Coronary artery (tissue), 2 donors: ENCODE data around the gene EIF4A2.

ENCODE experiments used
- DNase-seq: peaks from one replicate; pipeline ENCODE4 v3.0.0-alpha.2; 2017; ENCODE audit warnings: low spot score
- H3K27ac ChIP-seq, 2 donors: fragments of 200-600 bp; sonication (generic); one replicate each; pipeline ENCODE4 v1.5.1; 2016 to 2019
- H3K4me3 ChIP-seq: fragments of 200-600 bp; sonication (generic); 2 replicates; pipeline ENCODE4 v1.5.1; 2016; ENCODE audit warnings: mild to moderate bottlenecking, moderate library complexity
- CTCF ChIP-seq: fragments of 200-600 bp; sonication (generic); IDR thresholded peaks from one replicate; pipeline ENCODE4 v1.5.1; 2019; ENCODE audit warnings: antibody characterized with exemption

Gene EIF4A2

GRCh38 chr3:186772281-186772694 lies 11.1 kb upstream of the EIF4A2 start:
- no peak for TF ChIP-seq CTCF
- DNase-seq = no peak
- Histone ChIP-seq H3K4me3 (peak overlapping the region; percentile 83), H3K27ac (peak overlapping the region; percentile 32 to 67)

- Histone ChIP-seq H3K4me3 (peak overlapping the region; percentile 83), H3K27ac (peak overlapping the region; percentile 32 to 67)
- TF ChIP-seq CTCF = no peak
- DNase-seq = peak; percentile 75
These were observed 10.5 kb upstream of the EIF4A2 start for GRCh38 chr3:186772701-186773417.

DNA sequence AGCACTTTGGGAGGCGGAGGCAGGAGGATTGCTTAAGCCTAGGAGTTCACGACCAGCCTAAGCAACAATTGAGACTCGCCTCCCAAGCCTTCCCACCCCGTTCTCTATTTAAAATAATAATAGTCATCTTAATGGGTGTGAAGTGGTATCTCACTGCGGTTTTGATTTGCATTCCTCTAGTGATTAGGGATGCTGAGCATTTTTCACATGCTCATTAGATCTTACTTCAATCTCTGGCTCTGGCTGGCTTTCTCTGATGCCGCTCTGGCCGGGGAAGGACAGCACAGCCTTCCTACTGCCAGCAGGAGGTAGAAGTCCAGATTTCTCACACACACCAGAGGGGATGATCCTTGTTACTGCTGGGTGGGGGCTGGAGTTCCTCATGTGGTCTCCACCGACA lies 7.4 kb upstream of the EIF4A2 start:
- no peak for DNase-seq
- Histone ChIP-seq H3K4me3 (no peak overlapping the region), H3K27ac (no peak overlapping the region)
- no peak for TF ChIP-seq CTCF

- DNase-seq = no peak
These were observed 4.2 kb upstream of the EIF4A2 start for GRCh38 chr3:186779204-186779603.

DNA sequence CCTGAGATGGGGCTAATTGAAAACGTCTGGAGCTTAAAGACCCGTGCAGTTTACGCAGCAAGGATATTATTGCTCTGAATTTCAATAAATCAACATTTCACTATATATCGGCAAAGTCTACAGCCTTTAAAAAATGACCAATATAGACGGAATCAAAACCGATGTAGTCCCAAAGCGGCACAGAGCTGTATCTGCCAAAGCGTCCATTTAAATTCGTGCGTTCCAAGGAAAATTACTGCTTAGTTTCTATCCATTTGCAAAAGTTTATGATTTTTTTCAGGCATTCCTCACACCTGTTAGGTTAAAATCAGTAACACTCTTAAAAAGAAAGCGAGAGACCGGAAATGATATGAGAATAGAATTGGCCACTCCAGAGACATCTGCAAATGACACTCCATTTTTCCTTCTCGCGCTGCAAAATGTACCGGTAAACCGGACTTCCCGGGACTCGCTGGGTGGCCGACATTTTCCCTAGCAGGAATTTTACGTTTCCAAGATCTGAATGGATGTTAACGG lies 777 bp upstream of the EIF4A2 start:
- no peak for TF ChIP-seq CTCF
- DNase-seq = no peak
- peak overlapping the region; percentile 96 to 98 for H3K27ac ChIP-seq
- H3K4me3 ChIP-seq = peak overlapping the region; percentile 96

More at GRCh38 chr3:186779204-186779603, 4.2 kb upstream of the EIF4A2 start:
- TF ChIP-seq CTCF = no peak
- Histone ChIP-seq H3K27ac (no peak overlapping the region), H3K4me3 (no peak overlapping the region)

- TF ChIP-seq CTCF = no peak
- peak; percentile 90 for DNase-seq
- H3K27ac ChIP-seq = peak overlapping the region; percentile 96 to 98
- H3K4me3 ChIP-seq = peak overlapping the region; percentile 96
These were observed 546 bp downstream of the EIF4A2 start for GRCh38 chr3:186783731-186784515.
